GM18505 (cell line): Measurements from ENCODE around the gene TTPAL.

Source experiments
- ATAC-seq: cut with Tn5 transposase; IDR thresholded peaks from one replicate; pipeline ENCODE4 v1.9.1; 2021; ENCODE audit not compliant: unreplicated experiment
- POLR2A ChIP-seq: IDR thresholded peaks from 4 replicates; pipeline ENCODE4 v1.6.1; 2011; ENCODE audit warnings: borderline replicate concordance; ENCODE audit not compliant: insufficient read depth, insufficient read length; ENCODE audit errors: extremely low read depth

The TTPAL gene

DNA sequence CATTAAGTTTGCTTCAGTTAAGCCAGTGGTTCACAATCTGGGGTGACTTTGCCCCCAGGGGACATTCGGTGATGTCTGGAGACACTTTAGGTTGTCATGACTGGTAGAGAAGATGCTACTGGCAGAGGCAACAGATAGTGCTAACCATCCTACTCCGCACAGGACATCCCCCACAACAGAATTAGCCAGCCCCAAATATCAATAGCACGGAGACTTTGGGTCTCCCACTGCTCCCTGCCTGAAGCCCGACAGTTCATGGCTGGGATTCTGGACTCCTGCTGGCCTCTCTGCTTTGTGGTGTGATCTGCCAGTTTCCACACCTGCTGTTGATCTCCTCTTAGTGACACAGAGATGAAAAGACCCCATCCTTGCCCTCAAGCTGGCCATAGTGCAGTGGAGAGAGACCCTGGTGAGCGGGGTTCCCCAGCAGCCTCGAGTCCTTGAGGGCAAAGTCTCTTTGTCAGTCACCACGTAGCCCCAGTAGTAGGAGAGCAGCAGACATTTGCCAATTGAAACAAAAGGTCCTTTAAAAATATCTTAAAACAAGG, 24.7 kb upstream of the TTPAL start:
- no peak for TF ChIP-seq POLR2A
- no peak for ATAC-seq

DNA sequence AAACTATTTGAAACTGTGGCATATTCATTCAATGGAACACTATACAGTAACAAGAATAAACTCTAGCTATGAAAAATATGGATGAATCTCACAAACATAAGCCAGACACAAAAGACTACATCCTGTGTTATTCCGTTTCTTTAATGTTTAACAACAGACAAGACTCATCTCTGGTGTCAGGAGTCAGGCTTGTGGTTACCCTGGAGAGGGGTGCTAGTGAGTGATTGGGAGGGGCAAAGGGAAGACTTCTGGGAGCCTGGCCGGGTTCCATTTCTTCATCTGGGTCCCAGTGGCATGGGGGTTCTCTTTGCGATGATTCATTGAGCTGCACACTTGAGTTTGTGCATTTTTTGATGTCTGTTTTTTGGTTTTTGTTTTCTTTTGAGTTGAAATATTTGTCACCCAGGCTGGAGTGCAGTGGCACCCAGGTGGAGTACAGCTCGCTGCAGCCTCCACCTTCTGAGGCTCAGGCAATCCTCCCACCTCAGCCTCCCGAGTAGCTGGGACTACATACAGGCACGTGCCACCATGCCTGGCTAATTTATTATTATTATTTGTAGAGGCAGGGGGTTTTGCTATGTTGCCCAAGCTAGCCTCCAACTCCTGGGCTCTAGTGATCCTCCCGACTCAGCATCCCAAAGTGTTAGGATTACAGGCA, 21.2 kb upstream of the TTPAL start:
- TF ChIP-seq POLR2A, result no peak
- ATAC-seq, result no peak

GRCh38 chr20:44455126-44455525, 20.5 kb upstream of the TTPAL start:
- no peak for ATAC-seq
- TF ChIP-seq POLR2A, result no peak

GRCh38 chr20:44456611-44457010, 19.1 kb upstream of the TTPAL start:
- no peak for TF ChIP-seq POLR2A
- ATAC-seq, result no peak

GRCh38 chr20:44457016-44457415, 18.7 kb upstream of the TTPAL start:
- ATAC-seq, result no peak
- TF ChIP-seq POLR2A, result no peak

- TF ChIP-seq POLR2A, result no peak
- ATAC-seq, result no peak
Measured at GRCh38 chr20:44459271-44459670, 16.4 kb upstream of the TTPAL start.

DNA sequence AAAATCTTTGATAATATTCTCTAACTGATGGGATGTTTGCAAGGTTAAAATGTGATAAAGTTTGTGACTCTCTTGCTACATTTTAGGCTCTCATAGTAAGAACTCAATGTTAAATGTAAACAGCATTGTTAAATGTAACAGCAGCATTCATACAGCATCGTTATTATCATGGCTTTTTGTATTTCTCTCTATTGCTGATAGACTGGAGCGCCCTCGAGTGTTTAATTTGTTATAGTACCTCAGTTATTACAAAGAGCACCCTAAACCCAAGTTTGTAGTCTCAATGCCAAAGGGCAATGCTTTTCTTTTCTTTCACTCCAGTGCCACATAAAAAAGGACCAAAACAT, 14.9 kb upstream of the TTPAL start:
- TF ChIP-seq POLR2A, result no peak
- ATAC-seq, result no peak

GRCh38 chr20:44461142-44461802, 14.4 kb upstream of the TTPAL start:
- TF ChIP-seq POLR2A, result no peak
- no peak for ATAC-seq

- ATAC-seq, result no peak
Measured at GRCh38 chr20:44461803-44462174, 13.9 kb upstream of the TTPAL start.

GRCh38 chr20:44463466-44463865, 12.2 kb upstream of the TTPAL start:
- no peak for TF ChIP-seq POLR2A

More at GRCh38 chr20:44461803-44462174, 13.9 kb upstream of the TTPAL start:
- TF ChIP-seq POLR2A, result no peak

DNA sequence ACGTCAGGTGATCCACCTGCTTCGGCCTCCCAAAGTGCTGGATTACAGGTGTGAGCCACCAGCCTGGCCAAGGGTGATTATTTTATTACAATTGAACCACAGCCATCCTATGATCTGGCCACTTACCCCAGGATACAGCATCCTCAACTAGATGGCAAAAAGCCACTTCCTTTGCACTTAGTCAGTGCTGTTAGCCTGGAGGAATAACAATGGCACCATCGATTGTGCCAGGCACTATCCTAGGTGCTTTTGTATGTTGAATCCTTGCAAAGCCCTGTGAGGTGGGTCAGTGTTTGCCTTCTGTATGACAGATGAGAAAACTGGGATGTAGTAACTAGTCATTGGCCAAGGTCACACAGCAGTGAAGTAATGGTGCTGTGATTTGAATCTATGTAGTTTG, 11.2 kb upstream of the TTPAL start:
- no peak for TF ChIP-seq POLR2A
- no peak for ATAC-seq

More at GRCh38 chr20:44463466-44463865, 12.2 kb upstream of the TTPAL start:
- no peak for ATAC-seq

DNA sequence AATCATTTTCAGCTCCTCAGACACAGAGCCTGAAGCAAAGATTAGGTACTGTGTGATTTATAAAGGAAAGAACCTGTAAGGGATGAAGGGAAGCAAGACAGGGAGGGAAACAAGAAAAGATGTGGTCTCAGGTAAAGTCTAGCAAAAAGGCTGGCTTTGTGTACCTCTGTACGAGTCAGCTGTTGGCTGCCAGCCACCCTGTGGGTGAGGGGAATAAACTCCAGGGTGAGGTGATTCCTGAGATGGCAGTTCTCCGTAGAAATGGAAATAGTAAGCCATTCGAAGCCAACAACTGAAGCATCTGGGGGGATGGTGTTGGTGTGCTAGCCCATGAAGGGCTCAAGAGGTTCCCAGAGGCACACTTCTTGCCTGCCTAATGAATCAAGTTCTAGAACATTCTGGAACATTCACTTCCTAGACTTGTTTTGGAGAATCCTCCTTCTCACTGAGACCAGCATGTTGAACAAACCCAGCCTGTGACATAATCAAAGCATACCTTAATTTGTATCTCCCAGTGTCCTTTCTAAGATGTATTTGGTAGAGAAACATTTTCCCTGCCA, 10.6 kb upstream of the TTPAL start:
- no peak for ATAC-seq
- TF ChIP-seq POLR2A, result no peak

DNA sequence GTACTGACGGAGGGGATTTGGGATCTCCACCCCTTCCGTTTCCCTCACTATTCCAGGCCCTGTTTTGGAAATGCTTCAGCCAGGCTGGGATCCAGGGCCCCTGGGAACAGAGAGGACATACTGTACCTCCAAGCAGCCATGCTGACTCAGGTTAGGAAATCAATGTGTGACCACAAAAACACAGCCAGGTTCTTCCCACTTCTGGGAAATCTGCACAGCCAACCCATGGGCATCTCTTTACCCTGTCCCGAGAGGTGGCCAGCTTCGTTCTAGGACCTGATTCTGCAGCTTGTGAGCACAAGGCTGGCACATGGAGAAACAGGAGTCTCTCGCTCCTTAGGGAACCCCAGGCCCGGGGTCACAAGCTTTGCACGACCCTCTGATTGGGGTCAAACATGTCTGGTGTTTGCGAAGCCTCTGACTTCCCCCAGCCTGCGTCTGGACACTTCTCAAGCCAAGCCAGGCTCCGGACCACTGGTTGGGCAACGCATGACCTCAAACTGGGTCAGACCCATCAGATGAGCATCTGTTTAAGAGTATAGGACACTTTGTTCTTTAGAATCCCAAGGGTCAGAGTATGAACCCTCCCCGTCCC, 8.3 kb upstream of the TTPAL start:
- TF ChIP-seq POLR2A, result no peak
- no peak for ATAC-seq

DNA sequence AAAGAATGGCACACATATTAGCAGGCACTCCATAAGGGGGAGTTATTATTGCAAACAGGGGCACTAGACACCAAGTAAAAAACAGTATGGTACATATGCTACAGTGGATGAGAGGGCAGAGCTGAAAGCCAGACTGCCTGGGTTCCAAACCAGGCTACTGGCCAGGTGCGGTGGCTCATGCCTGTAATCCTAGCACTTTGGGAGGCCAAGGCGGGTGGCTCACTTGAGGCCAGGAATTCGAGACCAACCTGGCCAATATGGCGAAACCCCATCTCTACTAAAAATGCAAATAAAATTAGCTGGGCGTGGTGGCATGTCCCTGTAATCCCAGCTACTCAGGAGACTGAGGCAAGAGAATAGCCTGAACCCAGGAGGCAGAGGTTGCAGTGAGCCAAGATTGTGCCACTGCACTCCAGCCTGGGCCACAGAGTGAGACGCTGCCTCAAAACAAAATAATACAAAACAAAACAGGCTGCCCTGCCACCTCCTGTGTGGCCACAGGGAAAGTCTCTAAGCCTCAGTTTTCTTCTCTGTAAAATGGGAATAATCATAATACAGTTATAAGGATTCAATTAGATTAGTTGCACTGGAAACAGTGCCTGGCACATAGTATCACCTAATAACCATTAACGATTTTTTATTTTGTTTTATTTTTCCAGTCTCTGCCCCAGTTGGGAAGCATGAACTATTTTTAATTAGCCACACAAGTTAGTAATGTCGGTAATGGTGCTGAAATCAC, 7.5 kb upstream of the TTPAL start:
- no peak for ATAC-seq
- no peak for TF ChIP-seq POLR2A

DNA sequence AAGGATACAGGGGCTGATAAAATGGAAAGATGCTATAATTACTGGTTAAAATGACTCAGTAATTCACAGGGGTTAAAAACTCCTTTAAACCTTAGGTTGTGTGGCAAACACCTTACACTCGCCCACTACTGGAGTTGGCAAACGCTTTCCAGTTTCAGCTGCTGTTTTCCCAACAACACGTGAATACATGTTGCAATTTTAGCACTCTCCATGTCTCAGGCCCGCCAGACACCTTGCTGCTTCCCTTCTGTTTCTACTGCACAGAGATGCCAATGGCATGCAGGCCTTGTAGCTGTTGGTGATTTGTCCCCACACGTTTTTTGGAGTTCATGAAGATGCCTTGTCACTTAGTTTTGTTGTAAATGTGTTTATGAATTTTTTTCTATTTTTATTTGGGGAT, 5.3 kb upstream of the TTPAL start:
- TF ChIP-seq POLR2A, result no peak
- no peak for ATAC-seq
